ENCODE results near the gene WBP1.
"Not testable (repeated sequence)": the region's sequence is repeated elsewhere in the genome, so short reads cannot be mapped to it uniquely, and the experiment has no call there.

Gene WBP1

GRCh38 chr2:74457549-74458131 lies 598 bp upstream of the WBP1 start:
- H3K27me3 Mint-ChIP-seq (ENCODE audit: low read depth) = no peaks in the 10 kb centered on the region
- peaks cover 47% of the 10 kb centered on the region for H3K4me1 Mint-ChIP-seq (ENCODE audit: low read depth)
- peak overlapping the region; percentile 94 for H3K4me3 Mint-ChIP-seq
- H3K27ac Mint-ChIP-seq = peak overlapping the region; percentile 99
- no peaks in the 10 kb centered on the region for H3K9me3 Mint-ChIP-seq
- H3K36me3 Mint-ChIP-seq (ENCODE audit: low read depth) = peaks cover 27% of the 10 kb centered on the region

GRCh38 chr2:74458938-74459363 lies 713 bp downstream of the WBP1 start:
- peak overlapping the region; percentile 99 for H3K27ac Mint-ChIP-seq
- H3K27me3 Mint-ChIP-seq (ENCODE audit: low read depth) = no peaks in the 10 kb centered on the region
- H3K9me3 Mint-ChIP-seq = no peaks in the 10 kb centered on the region
- peaks cover 42% of the 10 kb centered on the region for H3K4me1 Mint-ChIP-seq (ENCODE audit: low read depth)
- peak overlapping the region; percentile 94 for H3K4me3 Mint-ChIP-seq
- H3K36me3 Mint-ChIP-seq (ENCODE audit: low read depth) = peaks cover 32% of the 10 kb centered on the region

GRCh38 chr2:74459503-74460118 lies 1.4 kb downstream of the WBP1 start:
- Mint-ChIP-seq H3K4me3 (peak overlapping the region; percentile 94), H3K36me3 (ENCODE audit: low read depth) (peaks cover 32% of the 10 kb centered on the region), H3K27ac (peak overlapping the region; percentile 66), H3K4me1 (ENCODE audit: low read depth) (peaks cover 41% of the 10 kb centered on the region)
- not testable (repeated sequence) for H3K9me3 Mint-ChIP-seq; H3K27me3 Mint-ChIP-seq (ENCODE audit: low read depth)

GRCh38 chr2:74460187-74460586 lies 1.9 kb downstream of the WBP1 start:
- H3K27ac Mint-ChIP-seq = peak overlapping the region; percentile 26
- not testable (repeated sequence) for H3K9me3 Mint-ChIP-seq; H3K27me3 Mint-ChIP-seq (ENCODE audit: low read depth)
- peak overlapping the region; percentile 94 for H3K4me3 Mint-ChIP-seq
- H3K36me3 Mint-ChIP-seq (ENCODE audit: low read depth) = peaks cover 28% of the 10 kb centered on the region
- H3K4me1 Mint-ChIP-seq (ENCODE audit: low read depth) = peaks cover 37% of the 10 kb centered on the region

GRCh38 chr2:74461187-74462053 lies 3.2 kb downstream of the WBP1 start:
- Mint-ChIP-seq H3K36me3 (ENCODE audit: low read depth) (peaks cover 21% of the 10 kb centered on the region), H3K27ac (no peak overlapping the region), H3K4me1 (ENCODE audit: low read depth) (peaks cover 35% of the 10 kb centered on the region), H3K4me3 (no peak overlapping the region), H3K9me3 (no peaks in the 10 kb centered on the region), H3K27me3 (ENCODE audit: low read depth) (no peaks in the 10 kb centered on the region)

- H3K27ac Mint-ChIP-seq = no peak overlapping the region
- H3K36me3 Mint-ChIP-seq (ENCODE audit: low read depth) = peaks cover 17% of the 10 kb centered on the region
- H3K9me3 Mint-ChIP-seq = no peaks in the 10 kb centered on the region
Measured at GRCh38 chr2:74462054-74462785, 4.0 kb downstream of the WBP1 start.

GRCh38 chr2:74462786-74463105 lies 4.5 kb downstream of the WBP1 start:
- H3K4me3 Mint-ChIP-seq = peak overlapping the region; percentile 41
- peaks cover 16% of the 10 kb centered on the region for H3K36me3 Mint-ChIP-seq (ENCODE audit: low read depth)
- H3K4me1 Mint-ChIP-seq (ENCODE audit: low read depth) = peaks cover 27% of the 10 kb centered on the region
- no peaks in the 10 kb centered on the region for H3K9me3 Mint-ChIP-seq
- no peaks in the 10 kb centered on the region for H3K27me3 Mint-ChIP-seq (ENCODE audit: low read depth)
- H3K27ac Mint-ChIP-seq = peak overlapping the region; percentile 31

More at GRCh38 chr2:74462054-74462785, 4.0 kb downstream of the WBP1 start:
- Mint-ChIP-seq H3K4me3 (no peak overlapping the region), H3K27me3 (ENCODE audit: low read depth) (no peaks in the 10 kb centered on the region), H3K4me1 (ENCODE audit: low read depth) (peaks cover 28% of the 10 kb centered on the region)

- peak overlapping the region; percentile 77 for H3K27ac Mint-ChIP-seq
- H3K9me3 Mint-ChIP-seq = no peaks in the 10 kb centered on the region
- H3K36me3 Mint-ChIP-seq (ENCODE audit: low read depth) = peaks cover 15% of the 10 kb centered on the region
- H3K27me3 Mint-ChIP-seq (ENCODE audit: low read depth) = no peaks in the 10 kb centered on the region
- peak overlapping the region; percentile 99 for H3K4me3 Mint-ChIP-seq
- H3K4me1 Mint-ChIP-seq (ENCODE audit: low read depth) = peaks cover 20% of the 10 kb centered on the region
Measured at GRCh38 chr2:74464406-74464805, 6.2 kb downstream of the WBP1 start.

GRCh38 chr2:74470742-74471141 lies 12.5 kb downstream of the WBP1 start:
- not testable (repeated sequence) for H3K9me3 Mint-ChIP-seq; H3K27me3 Mint-ChIP-seq (ENCODE audit: low read depth)
- H3K36me3 Mint-ChIP-seq (ENCODE audit: low read depth) = peaks cover 24% of the 10 kb centered on the region
- H3K4me1 Mint-ChIP-seq (ENCODE audit: low read depth) = peaks cover 25% of the 10 kb centered on the region
- H3K27ac Mint-ChIP-seq = peak overlapping the region; percentile 68
- H3K4me3 Mint-ChIP-seq = peak overlapping the region; percentile 66

- Mint-ChIP-seq H3K36me3 (ENCODE audit: low read depth) (peaks cover 24% of the 10 kb centered on the region), H3K4me1 (ENCODE audit: low read depth) (peaks cover 22% of the 10 kb centered on the region), H3K27me3 (ENCODE audit: low read depth) (no peaks in the 10 kb centered on the region), H3K27ac (peak overlapping the region; percentile 98), H3K4me3 (peak overlapping the region; percentile 98), H3K9me3 (no peaks in the 10 kb centered on the region)
Measured at GRCh38 chr2:74471332-74472065, 13.3 kb downstream of the WBP1 start.

GRCh38 chr2:74472086-74472944 lies 14.1 kb downstream of the WBP1 start, which contains the start of gene MRPL53:
TSS of gene MRPL53 (minus strand) at chr2:74472680. CDS start at chr2:74472660, 20 bp downstream.
- Mint-ChIP-seq H3K4me3 (peak within 1 kb of the TSS; percentile 98), H3K36me3 (ENCODE audit: low read depth) (peaks cover 25% of the 10 kb centered on the region)

GRCh38 chr2:74472945-74473258 lies 14.7 kb downstream of the WBP1 start:
- no peaks in the 10 kb centered on the region for H3K27me3 Mint-ChIP-seq (ENCODE audit: low read depth)
- peak overlapping the region; percentile 98 for H3K27ac Mint-ChIP-seq
- peaks cover 28% of the 10 kb centered on the region for H3K36me3 Mint-ChIP-seq (ENCODE audit: low read depth)
- H3K4me3 Mint-ChIP-seq = peak overlapping the region; percentile 98
- no peaks in the 10 kb centered on the region for H3K9me3 Mint-ChIP-seq
- peaks cover 22% of the 10 kb centered on the region for H3K4me1 Mint-ChIP-seq (ENCODE audit: low read depth)

More at GRCh38 chr2:74472086-74472944, 14.1 kb downstream of the WBP1 start, which contains the start of gene MRPL53:
- no peaks in the 10 kb centered on the region for H3K27me3 Mint-ChIP-seq (ENCODE audit: low read depth)
- H3K27ac Mint-ChIP-seq = peak within 1 kb of the TSS; percentile 98
- peaks cover 22% of the 10 kb centered on the region for H3K4me1 Mint-ChIP-seq (ENCODE audit: low read depth)
- H3K9me3 Mint-ChIP-seq = no peaks in the 10 kb centered on the region

GRCh38 chr2:74474481-74474880 lies 16.2 kb downstream of the WBP1 start:
- peak overlapping the region; percentile 17 for H3K27ac Mint-ChIP-seq
- H3K4me3 Mint-ChIP-seq = no peak overlapping the region

More at GRCh38 chr2:74474481-74474880, 16.2 kb downstream of the WBP1 start:
- Mint-ChIP-seq H3K36me3 (ENCODE audit: low read depth) (peaks cover 33% of the 10 kb centered on the region), H3K27me3 (ENCODE audit: low read depth) (no peaks in the 10 kb centered on the region), H3K4me1 (ENCODE audit: low read depth) (peaks cover 27% of the 10 kb centered on the region), H3K9me3 (no peaks in the 10 kb centered on the region)

Data from T-helper 1 cell treated with Interleukin-12 subunit alpha and Interleukin-12 subunit beta and Interleukin-4 antibody, amounts not matched to agents 30 μg/mL and 1 μg/mL, for 36 hours (primary cell).